A549 treated with dexamethasone at 1 μM for 4 hours (cell line): ENCODE measurements around the gene ADAMTS10. TPM values are rescaled to one million over a fixed set of nuclear protein-coding genes. Genes with fewer than 3 reads are reported as not detected.

Source experiments
- total RNA-seq: library from RNA; stranded (reverse); fragments of 200-300 nt; extraction: Qiagen RNA extraction; gene quantifications from 5 replicates; pipeline ENCODE4 v1.2.3, GENCODE V29; 2022

Gene ADAMTS10
- 6.8 to 13.7 TPM (median 12.5 TPM) in 5 replicates for total RNA-seq

GRCh38 chr19:8610041-8610935, at the start of gene ADAMTS10:
ADAMTS10 (minus strand) TSS chr19:8610715; CDS start chr19:8605710, 5,005 bp downstream.

GRCh38 chr19:8629996-8630683, 19.6 kb upstream of the ADAMTS10 start, which contains the start of gene NFILZ:
NFILZ (plus strand) TSS chr19:8630633; CDS start chr19:8676766, 46,133 bp downstream.

GRCh38 chr19:8577247-8577646, 33.3 kb downstream of the ADAMTS10 start, which contains the start of gene MYO1F:
MYO1F (minus strand) TSS chr19:8577442; CDS start chr19:8577309, 133 bp downstream.

Other genes with a start within 250 kb of the ADAMTS10 start
- gene ANGPTL4, start 246.6 kb downstream of the ADAMTS10 start, total RNA-seq, result 529 to 725 TPM (median 587 TPM) in 5 replicates
- 95.9 to 109 TPM (median 100 TPM) in 5 replicates for gene RAB11B, start 220.4 kb downstream of the ADAMTS10 start, total RNA-seq
- gene MARCHF2, start 197.4 kb downstream of the ADAMTS10 start, total RNA-seq, result 14.6 to 20.3 TPM (median 19.3 TPM) in 5 replicates
- 225 to 256 TPM (median 253 TPM) in 5 replicates for gene HNRNPM, start 165.7 kb downstream of the ADAMTS10 start, total RNA-seq
- 0.10 to 0.27 TPM (median 0.17 TPM) in 5 replicates for gene PRAM1, start 108.1 kb downstream of the ADAMTS10 start, total RNA-seq
- gene ZNF414, start 96.5 kb downstream of the ADAMTS10 start, total RNA-seq, result 13.9 to 19.6 TPM (median 17.6 TPM) in 5 replicates
- 0.22 to 0.39 TPM (median 0.28 TPM) in 5 replicates for gene MYO1F, start 33.3 kb downstream of the ADAMTS10 start, total RNA-seq
- not detected in 5 replicates for gene NFILZ, start 19.9 kb upstream of the ADAMTS10 start, total RNA-seq
- not detected in 5 replicates for gene ACTL9, start 88.1 kb upstream of the ADAMTS10 start, total RNA-seq
- gene OR2Z1, start 110.9 kb upstream of the ADAMTS10 start, total RNA-seq, result not detected in 5 replicates
- gene ZNF558, start 221.6 kb upstream of the ADAMTS10 start, total RNA-seq, result 5.7 to 8.2 TPM (median 6.9 TPM) in 5 replicates
- gene MBD3L1, start 221.7 kb upstream of the ADAMTS10 start, total RNA-seq, result not detected in 5 replicates